ENCODE measurements around the gene RNU6-1.

DNA sequence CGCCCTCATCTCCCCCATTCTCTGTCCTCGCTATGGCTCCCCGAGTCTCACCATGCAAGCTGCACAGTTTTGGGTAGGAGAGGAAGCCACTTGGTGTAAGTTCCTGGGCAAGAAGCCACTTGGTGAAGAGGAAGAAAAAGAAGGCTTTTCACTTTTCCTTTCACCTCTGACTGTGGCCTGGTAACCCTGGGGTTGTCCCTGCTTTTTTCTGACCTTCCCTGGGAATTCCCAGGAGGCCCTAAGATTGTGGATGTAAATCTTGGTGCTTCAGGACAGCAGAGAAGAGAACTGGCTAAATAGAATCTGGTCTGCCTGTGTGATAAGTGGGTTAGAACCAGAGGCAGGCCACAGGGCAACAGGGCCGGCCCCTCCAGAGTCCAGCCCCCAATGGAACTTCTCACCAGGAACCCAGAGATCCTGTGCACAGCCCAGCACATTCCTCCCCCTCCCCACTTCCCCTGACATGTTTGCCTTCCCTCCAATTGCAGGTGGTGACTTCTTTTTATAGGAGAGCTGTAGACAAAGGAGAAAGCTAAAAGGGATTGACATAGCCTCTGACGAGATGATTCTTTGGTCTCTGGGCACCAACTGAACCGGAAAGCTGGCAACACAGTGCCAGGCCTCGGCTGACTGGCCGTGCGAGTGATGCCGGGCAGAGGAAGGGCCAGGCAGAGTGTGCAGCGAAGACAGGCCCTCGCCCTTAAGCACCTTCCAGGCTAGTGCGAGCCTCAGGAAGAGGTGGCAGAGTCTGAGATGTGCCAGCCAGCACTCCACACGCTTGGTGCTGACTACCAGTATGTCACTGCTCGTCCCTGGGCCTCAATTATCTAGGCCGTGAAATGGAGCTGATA is 34.0 kb downstream of the RNU6-1 start:
- TF ChIP-seq, protein P1, sequence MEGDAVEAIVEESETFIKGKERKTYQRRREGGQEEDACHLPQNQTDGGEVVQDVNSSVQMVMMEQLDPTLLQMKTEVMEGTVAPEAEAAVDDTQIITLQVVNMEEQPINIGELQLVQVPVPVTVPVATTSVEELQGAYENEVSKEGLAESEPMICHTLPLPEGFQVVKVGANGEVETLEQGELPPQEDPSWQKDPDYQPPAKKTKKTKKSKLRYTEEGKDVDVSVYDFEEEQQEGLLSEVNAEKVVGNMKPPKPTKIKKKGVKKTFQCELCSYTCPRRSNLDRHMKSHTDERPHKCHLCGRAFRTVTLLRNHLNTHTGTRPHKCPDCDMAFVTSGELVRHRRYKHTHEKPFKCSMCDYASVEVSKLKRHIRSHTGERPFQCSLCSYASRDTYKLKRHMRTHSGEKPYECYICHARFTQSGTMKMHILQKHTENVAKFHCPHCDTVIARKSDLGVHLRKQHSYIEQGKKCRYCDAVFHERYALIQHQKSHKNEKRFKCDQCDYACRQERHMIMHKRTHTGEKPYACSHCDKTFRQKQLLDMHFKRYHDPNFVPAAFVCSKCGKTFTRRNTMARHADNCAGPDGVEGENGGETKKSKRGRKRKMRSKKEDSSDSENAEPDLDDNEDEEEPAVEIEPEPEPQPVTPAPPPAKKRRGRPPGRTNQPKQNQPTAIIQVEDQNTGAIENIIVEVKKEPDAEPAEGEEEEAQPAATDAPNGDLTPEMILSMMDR (IDR thresholded peaks at IDR 0.05), result no peak
- TF ChIP-seq, protein P2, sequence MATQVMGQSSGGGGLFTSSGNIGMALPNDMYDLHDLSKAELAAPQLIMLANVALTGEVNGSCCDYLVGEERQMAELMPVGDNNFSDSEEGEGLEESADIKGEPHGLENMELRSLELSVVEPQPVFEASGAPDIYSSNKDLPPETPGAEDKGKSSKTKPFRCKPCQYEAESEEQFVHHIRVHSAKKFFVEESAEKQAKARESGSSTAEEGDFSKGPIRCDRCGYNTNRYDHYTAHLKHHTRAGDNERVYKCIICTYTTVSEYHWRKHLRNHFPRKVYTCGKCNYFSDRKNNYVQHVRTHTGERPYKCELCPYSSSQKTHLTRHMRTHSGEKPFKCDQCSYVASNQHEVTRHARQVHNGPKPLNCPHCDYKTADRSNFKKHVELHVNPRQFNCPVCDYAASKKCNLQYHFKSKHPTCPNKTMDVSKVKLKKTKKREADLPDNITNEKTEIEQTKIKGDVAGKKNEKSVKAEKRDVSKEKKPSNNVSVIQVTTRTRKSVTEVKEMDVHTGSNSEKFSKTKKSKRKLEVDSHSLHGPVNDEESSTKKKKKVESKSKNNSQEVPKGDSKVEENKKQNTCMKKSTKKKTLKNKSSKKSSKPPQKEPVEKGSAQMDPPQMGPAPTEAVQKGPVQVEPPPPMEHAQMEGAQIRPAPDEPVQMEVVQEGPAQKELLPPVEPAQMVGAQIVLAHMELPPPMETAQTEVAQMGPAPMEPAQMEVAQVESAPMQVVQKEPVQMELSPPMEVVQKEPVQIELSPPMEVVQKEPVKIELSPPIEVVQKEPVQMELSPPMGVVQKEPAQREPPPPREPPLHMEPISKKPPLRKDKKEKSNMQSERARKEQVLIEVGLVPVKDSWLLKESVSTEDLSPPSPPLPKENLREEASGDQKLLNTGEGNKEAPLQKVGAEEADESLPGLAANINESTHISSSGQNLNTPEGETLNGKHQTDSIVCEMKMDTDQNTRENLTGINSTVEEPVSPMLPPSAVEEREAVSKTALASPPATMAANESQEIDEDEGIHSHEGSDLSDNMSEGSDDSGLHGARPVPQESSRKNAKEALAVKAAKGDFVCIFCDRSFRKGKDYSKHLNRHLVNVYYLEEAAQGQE (IDR thresholded peaks at IDR 0.05; ENCODE audit: insufficient read depth in 1 of 2, low read depth in 2 of 2, low read length in 1 of 2), result no peak
